HG02642 (cell line): ENCODE results near the gene OPN1MW.
"Not testable (repeated sequence)": the region's sequence is repeated elsewhere in the genome, so short reads cannot be mapped to it uniquely, and the experiment has no call there.

Experiments
- ATAC-seq: cut with Tn5 transposase; IDR thresholded peaks from one replicate; pipeline ENCODE4 v1.9.1; 2021; ENCODE audit warnings: mild to moderate bottlenecking; ENCODE audit not compliant: unreplicated experiment, poor library complexity

Gene OPN1MW

GRCh38 chrX:154182296-154182695, at the start of gene OPN1MW:
Gene OPN1MW, plus strand, starts transcription at chrX:154182596. Its CDS starts 82 bp downstream, at chrX:154182678.
- ATAC-seq = not testable (repeated sequence)

- ATAC-seq = no peak
Measured at GRCh38 chrX:154135458-154136229, 46.8 kb upstream of the OPN1MW start.

- ATAC-seq = no peak
Measured at GRCh38 chrX:154136627-154137161, 45.7 kb upstream of the OPN1MW start.

- no peak for ATAC-seq
Measured at GRCh38 chrX:154138857-154139256, 43.5 kb upstream of the OPN1MW start.

GRCh38 chrX:154140206-154140605, 42.2 kb upstream of the OPN1MW start:
- no peak for ATAC-seq

- ATAC-seq = no peak
Measured at GRCh38 chrX:154140742-154141141, 41.7 kb upstream of the OPN1MW start.

GRCh38 chrX:154142386-154142785, 40.0 kb upstream of the OPN1MW start:
- no peak for ATAC-seq

- no peak for ATAC-seq
Measured at GRCh38 chrX:154142950-154143745, 39.2 kb upstream of the OPN1MW start.

GRCh38 chrX:154144010-154144409, 38.4 kb upstream of the OPN1MW start, which contains the start of gene OPN1LW:
Gene OPN1LW, plus strand, starts transcription at chrX:154144243. Its CDS starts 41 bp downstream, at chrX:154144284.
- not testable (repeated sequence) for ATAC-seq

- ATAC-seq = not testable (repeated sequence)
Measured at GRCh38 chrX:154151030-154151429, 31.4 kb upstream of the OPN1MW start.

- not testable (repeated sequence) for ATAC-seq
Measured at GRCh38 chrX:154156221-154156620, 26.2 kb upstream of the OPN1MW start.

- not testable (repeated sequence) for ATAC-seq
Measured at GRCh38 chrX:154157207-154157606, 25.2 kb upstream of the OPN1MW start.

GRCh38 chrX:154159345-154159744, 23.1 kb upstream of the OPN1MW start:
- not testable (repeated sequence) for ATAC-seq

- not testable (repeated sequence) for ATAC-seq
Measured at GRCh38 chrX:154164902-154165301, 17.5 kb upstream of the OPN1MW start.

- ATAC-seq = not testable (repeated sequence)
Measured at GRCh38 chrX:154168384-154168783, 14.0 kb upstream of the OPN1MW start.

GRCh38 chrX:154172535-154172943, 9.9 kb upstream of the OPN1MW start:
- ATAC-seq = not testable (repeated sequence)

GRCh38 chrX:154174356-154174755, 8.0 kb upstream of the OPN1MW start:
- not testable (repeated sequence) for ATAC-seq

GRCh38 chrX:154183794-154184193, 1.4 kb downstream of the OPN1MW start:
- not testable (repeated sequence) for ATAC-seq

- ATAC-seq = not testable (repeated sequence)
Measured at GRCh38 chrX:154192846-154193245, 10.4 kb downstream of the OPN1MW start.

GRCh38 chrX:154194316-154194715, 11.9 kb downstream of the OPN1MW start:
- ATAC-seq = not testable (repeated sequence)

GRCh38 chrX:154196466-154196865, 14.1 kb downstream of the OPN1MW start:
- ATAC-seq = not testable (repeated sequence)
